HCT116 (cell line): ENCODE results near the gene DHRS11.

Source experiments
- CTCF ChIP-seq, 3 experiments: fragments of 200-600 bp in 1 of 3; sonication (generic) in 1 of 3; IDR thresholded peaks in 2 of 3; conservative IDR thresholded peaks in 1 of 3; 2 replicates each; pipeline ENCODE4 v1.5.1; 2012 to 2017; ENCODE audit warnings: low read depth in 2 of 3, low read length in 2 of 3, antibody characterized with exemption in 1 of 3, borderline replicate concordance in 1 of 3, control low read depth in 1 of 3, mild to moderate bottlenecking in 1 of 3, mixed read lengths in 1 of 3, mixed run types in 1 of 3, moderate library complexity in 1 of 3; ENCODE audit not compliant: insufficient read depth in 1 of 3
- ELF1 ChIP-seq: IDR thresholded peaks from 2 replicates; pipeline ENCODE4 v1.6.1; 2012; ENCODE audit warnings: low read depth, borderline replicate concordance
- EZH2 ChIP-seq: fragments of 200-600 bp; sonication (generic); IDR thresholded peaks from 2 replicates; pipeline ENCODE4 v1.6.1; 2017; ENCODE audit warnings: antibody characterized with exemption, mixed run types
- ZNF274 ChIP-seq: fragments of 200-500 bp; sonication (Bioruptor generic); IDR thresholded peaks from 2 replicates; pipeline ENCODE4 v1.6.1; 2014; ENCODE audit warnings: mild to moderate bottlenecking, low read depth, low read length, inconsistent platforms

GRCh38 chr17:36591434-36592315 lies at the start of gene DHRS11:
- no peak for TF ChIP-seq CTCF (IDR thresholded peaks at IDR 0.05 in 2 of 3, conservative IDR thresholded peaks at IDR 0.05 in 1 of 3; ENCODE audit: borderline replicate concordance in 1 of 3, insufficient read depth in 1 of 3, low read depth in 2 of 3, low read length in 2 of 3)
- TF ChIP-seq ZNF274 = no peak
- TF ChIP-seq EZH2 = no peak
- no peak for TF ChIP-seq ELF1
